Dermis blood vessel endothelial cell (primary cell): ENCODE measurements around the gene ANKRD13D. TPM values are rescaled to one million over a fixed set of nuclear protein-coding genes. Genes with fewer than 3 reads are reported as not detected.
A peak's percentile ranks its signal among the peaks of the same experiment; 100 is the strongest.

Experiments
- DNase-seq: peaks from one replicate; pipeline ENCODE4 v3.0.0; 2010
- total RNA-seq: library from RNA; depleted of rRNA; stranded (reverse); fragments of >200 nt; gene quantifications from 2 replicates; pipeline ENCODE4 v1.2.3, GENCODE V29; 2014

Gene ANKRD13D
- total RNA-seq, 1 donor from 2014 or later: 32.3 TPM

DNA sequence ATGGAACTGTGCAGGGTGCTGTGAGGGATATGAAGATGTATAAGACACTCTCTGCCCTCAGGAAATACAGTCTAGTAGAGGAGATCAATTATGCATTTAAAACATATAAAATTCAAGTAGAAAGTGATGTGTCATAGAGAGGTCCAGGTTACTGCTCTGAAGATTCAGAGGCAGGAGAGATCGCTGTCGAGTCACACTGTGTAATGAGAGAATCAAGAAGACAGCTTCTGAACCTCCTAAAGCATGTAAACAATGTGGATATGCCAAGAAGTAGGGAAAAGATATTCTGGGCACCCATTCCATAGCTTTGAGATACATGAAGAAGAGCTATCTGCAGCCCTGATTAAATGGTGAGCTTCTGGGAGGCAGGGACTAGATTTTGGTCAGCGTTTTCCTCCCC is 30.9 kb downstream of the ANKRD13D start:
- no peak for DNase-seq

DNA sequence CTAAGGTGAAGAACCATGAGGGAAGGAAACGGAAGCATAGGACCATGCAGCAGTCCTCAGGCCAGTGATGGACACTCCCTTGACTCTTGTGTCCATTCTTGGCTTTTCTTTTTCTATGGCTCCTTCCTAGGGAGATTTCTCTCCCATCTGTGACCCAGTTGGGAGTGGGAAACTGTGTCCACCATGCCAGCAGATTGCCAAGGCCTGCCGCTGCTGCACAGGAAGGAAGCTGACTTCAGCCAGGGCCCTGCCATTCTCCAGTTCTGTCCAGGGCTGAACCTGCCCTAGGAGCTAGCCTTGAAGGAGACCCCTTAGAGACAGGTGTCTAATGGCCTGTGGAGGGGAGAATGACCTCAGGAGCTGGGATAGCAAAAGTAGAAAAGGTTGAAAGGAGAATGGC is 31.6 kb downstream of the ANKRD13D start:
- DNase-seq: no peak

DNA sequence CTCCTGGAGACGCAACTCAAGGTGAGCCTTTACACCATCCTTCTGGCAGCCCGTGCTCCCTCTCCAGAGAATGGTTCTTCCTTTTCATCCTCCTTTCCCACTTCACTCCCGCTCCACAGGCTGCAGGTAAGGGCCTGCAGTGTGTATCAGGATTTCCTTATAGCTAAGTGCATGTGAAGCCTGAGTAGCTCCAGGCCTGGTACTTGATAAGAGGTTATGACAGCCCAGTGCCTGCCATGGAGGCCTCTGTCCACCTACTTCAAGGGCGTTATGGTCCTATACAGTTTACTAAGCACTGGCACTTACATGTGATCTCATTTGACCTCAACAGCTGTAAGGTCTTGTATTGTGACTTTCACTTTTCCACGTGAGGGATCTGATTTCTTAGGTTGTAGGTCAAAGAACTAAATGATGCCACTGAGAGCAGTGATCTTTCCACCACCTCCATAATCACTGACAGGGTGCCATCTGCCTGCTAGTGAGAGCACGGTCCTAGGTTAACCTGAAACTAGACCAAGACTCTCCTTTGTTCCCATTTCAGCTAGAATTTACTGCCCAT is 32.3 kb downstream of the ANKRD13D start:
- no peak for DNase-seq

DNA sequence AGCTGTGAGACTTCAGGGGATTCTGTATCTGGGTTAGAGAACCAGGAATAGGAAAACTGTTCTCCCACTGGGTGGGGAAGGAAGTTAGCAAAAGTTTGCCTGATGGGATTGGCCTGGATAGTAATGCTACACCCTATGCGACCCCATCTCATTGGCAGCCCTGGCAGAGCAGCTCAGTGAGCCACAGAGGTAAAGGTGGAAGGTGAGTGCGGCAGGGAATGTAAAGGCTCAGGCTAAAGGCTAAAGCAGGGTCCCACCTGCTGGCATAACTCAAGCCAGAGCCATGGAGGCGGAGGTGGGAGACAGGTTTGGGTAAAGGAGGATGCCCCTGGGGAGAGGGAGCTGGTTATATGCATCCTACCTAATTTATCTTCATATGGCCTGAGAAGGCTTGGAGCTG is 32.9 kb downstream of the ANKRD13D start:
- no peak for DNase-seq

DNA sequence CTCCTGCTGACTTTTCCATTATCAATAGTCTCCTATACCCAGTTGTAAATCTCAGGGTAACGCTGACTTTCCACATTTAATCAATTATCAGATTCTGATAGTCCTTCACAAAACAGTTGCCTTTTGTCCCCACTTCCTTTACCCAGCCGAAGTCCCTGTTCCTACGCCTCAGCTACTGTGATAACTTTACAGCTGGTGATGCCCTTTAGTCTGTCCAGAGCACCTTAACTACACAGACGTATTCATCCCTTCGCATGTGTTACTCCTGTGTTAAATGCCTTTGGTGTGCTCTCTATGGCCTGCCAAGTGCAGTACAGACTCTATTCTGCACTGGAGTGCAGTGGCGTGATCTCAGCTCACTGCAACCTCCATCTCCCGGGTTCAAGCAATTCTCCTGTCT is 34.4 kb downstream of the ANKRD13D start:
- DNase-seq: no peak

DNA sequence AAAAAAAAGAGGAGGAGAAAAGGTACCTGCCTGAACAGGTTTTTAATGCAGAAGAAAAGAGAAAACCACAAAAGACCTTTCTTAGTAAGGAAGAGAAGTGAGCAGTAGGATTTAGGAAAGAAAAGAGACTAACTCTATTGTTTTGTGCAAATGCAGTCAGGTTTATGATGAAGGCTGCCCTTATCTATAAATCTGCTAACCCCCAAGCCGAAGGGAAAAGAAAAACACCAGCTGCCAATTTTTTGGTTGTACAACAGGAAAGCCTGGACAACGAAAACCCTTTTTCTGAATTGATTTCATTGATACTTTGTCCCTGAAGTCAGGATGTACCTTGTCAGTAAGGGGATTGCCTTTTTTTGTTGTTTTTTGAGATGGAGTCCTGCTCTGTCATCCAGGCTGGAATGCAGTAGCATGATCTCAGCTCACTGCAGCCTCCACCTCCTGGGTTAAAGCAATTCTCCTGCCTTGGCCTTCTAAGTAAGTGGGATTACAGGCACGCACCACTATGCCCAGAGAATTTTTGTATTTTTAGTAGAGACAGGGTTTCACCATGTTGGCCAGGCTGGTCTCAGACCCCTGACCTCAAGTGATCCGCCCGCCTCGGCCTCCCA is 43.1 kb downstream of the ANKRD13D start:
- DNase-seq: no peak

DNA sequence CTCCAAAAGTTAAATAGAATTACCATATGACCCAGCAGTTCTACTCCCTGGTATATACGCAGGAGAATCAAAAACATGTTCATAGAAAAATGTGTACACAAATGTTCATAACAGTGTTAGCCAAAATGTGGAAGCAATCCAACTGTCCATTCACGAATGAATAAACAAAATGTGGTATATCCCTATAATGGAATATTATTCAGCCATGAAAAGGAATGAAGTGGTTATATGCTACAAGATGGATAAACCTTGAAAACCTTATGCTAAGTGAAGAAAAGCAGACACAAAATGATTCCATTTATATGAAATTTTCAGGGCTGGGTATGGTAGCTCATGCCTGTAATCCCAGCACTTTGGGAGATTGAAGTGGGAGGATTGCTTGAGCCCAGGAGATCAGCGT is 48.2 kb downstream of the ANKRD13D start:
- no peak for DNase-seq

DNA sequence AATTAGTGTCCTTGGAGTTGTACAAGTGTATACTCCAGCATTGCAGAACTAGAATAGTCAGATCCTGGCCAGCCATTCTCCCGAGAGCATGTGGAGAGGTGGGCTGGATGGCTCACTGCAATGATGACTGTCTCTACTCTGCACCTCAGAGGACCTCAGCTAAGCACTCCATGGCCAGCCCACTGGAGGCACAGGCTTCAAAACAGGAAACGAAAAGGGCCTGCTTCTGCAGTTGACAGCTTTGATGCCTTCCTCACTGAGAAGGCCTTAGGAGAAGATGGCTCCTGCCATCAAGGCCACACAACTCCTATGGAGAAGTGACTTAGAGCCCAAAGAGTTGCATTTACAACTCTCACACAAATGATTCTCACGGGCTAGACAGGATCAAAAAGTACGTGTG is 55.2 kb downstream of the ANKRD13D start:
- DNase-seq: no peak

DNA sequence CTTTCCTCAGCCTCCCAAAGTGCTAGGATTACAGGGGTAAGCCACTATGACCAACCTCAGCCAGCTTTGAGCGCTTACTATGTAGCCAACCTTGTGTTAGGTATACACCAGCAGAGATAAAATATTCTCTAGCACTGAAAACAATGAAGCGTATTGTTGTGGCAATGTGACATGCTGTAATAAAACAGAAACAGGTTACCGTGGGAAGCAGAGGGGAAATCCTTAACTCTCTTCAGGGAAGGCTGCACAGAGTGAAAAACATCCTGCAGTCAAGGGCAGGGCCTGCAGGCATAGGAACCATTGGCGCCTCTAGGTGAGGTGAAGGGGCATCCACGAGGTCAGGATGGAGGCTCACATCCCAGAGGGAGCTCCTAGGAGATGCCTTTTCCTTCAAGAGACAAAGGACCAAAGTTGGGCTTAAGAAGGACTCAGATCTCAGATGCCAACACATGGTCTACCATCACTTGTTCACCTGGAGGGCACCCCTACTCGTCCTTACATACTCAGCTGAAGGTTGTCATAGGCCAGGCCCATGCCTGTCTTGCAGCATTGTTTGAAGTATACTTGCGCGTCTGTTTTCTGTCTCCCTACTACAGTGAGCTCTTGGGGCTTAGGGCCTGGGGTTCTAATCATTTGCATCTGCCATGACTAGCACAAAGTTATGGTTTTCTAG is 56.3 kb downstream of the ANKRD13D start:
- no peak for DNase-seq

DNA sequence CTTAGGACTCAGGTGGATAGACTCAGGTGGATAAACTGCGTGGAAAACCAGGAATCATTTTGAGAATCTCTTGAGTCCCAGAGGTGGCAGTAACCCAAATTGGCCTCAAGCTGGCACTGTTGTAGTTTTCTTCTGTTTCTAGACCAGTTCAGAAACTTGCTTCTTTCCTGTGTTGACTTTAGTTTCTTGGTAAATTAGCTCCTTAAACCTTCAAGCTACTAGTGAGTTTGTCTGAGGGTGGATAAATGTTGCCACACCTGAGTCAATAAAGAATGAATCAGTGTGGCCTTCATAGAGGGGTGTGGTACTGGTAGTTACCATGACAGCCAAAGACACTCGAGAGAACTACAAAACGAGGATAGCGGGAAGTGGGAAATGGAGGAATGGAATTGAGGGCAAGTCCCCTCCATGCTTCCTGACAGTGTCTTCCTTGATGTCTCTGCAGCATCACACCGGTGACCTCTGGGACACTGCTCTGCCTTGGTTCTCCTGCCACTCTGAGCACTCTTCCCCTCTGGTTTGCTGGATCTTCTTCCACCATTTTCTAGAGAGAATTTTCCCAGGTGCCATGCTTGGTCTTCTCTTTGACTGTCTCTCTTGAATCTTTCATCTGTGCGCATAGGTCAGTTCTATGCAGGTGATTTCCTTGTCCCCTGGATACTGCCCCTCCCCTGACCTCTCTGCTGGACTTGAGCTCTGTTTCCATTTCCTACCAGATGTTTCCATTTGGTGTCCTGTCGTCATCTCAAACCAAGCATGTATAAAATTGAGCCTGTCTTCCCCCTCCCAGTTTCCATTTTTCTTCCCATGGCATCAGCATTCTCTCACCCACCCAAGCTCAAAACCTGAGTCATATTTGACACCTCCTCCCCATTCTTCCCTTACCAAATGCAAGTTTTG is 57.1 kb downstream of the ANKRD13D start:
- DNase-seq: peak; percentile 69

DNA sequence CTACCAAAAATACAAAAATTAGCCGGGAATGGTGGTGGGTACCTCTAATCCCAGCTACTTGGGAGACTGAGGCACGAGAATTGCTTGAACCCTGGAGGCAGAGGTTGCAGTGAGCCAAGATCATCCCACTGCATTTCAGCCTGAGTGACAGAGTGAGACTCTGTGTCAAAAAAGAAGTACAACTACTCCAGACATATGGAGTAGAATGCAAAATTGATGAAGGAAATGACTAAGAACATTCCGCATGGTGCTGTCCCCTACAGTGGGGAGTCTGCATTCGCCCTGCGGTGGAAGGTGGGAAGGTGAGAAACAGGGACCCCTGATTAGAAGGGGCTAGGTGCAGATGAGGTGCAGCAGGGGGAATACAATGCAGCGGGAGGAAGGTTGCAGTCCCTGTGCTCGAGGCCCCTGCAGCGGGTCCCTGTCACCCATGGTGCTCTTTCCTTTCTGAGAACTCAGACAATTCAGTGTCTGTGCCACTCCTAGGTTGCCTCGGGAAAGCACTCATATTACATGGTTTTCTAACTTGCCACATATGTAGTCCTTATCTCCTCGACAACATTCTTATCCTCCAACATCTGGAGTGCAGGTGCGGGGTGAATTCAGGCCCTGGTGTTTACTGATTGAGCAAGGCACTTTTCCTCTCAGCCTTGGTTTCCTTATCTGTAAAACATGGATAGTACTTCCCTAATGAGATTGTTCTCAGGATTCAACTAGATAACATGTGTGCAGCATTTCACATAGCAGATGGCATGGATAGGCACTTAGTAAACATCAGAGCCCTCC is 59.1 kb downstream of the ANKRD13D start:
- DNase-seq: no peak

DNA sequence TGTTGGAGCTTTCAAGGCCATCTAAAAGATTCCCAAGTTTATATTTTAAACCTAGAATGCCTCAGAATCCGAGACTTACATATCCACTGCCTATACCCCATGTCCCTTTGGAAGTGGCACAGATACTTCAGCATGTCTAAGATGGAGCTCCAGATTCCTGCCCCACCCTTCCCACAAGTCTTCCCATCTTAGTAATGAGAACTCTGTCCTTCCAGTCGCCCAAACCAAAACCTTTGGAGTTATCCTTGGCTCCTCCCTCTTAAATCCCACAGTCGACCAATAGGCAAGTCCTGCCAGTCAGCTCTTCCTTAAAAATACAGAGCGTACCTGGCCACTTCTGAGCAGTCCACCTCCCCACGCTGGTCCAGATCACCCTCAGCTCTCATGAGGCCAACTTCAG is 59.9 kb downstream of the ANKRD13D start:
- DNase-seq: no peak

DNA sequence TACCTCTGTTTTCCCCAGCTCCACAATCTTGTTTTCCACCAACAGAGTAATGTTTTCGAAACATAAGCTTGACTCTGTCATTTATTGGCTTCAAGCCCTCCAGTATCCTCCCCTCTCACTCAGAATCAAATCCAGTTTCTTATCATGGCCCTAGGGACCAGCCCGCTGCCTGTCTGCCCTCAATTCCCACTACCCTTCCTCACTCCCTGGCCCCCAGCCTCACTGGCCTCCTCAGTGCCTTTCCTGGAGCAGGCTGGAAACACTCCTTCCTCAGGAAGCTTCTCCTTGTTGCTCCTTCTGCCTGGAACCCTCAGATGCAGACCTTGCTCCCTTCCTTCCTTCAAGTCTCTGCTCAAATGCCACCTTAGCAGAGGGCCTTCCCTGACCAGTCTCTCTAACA is 60.4 kb downstream of the ANKRD13D start:
- DNase-seq: no peak

DNA sequence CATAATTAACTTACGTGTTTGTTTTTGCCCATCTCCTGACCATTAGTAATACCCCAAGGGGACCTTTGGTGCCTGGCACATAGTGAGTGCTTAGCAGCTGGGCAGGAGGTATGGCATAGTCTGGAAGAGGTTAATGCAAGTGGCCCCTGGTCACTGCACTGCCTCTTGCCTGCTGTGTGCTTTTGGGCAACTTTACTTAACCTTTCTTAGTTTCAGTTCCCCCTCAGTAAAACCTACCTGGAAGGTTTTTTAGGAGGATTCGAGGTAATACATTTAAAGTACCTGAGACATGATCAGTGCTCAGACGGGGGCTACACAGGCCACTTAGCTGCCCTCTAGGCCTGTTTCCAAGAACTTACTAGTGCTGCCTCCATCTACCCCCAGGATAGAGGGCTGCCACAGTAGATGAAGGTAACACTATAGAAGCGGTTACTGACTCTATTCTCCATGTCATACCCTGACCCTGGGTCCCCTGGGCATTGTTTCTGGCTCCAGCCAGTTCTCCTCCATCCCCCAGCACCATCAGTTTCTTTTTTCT is 60.9 kb downstream of the ANKRD13D start:
- DNase-seq: no peak

DNA sequence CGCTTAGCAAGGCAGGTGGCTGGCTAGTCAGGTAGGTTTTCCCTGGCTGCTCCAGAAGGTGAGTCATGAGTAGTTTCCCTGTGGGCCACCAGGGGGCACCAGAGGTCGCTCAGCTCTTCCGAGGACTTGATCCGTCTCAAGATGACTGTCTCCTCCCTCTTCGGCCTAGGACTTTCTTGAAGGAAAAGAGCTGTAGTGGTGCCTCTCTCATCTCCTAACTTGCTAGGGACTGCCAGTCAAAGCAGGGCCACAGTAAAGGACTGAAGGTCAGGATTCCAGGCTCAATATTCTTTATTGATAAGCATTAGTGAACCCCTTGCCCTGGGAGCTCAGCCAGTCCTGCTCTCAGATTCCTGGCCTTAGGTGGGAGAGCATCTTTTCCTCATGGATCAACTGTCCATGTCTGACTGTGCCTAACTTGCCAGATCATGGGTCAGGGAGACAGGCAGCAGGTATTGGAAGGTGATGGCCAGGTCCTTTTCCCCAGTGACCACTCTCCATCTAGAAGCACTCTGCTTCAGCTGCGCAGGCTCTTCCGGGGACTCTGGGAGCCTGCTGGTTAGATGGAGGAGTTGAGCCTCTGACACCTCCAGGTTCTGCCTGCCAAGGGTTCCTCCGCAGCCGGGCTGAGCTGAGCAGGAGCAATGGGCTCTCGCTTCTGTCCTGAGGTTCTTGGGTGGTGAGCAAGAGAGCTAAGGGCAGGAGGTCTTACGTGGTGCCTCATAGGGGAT is 62.3 kb downstream of the ANKRD13D start:
- peak; percentile 90 for DNase-seq

Other genes with a start within 250 kb of the ANKRD13D start
- gene RHOD, start 232.5 kb upstream of the ANKRD13D start, total RNA-seq: 15.4 and 24.5 TPM in 2 replicates
- 55.1 and 58.5 TPM in 2 replicates for gene KDM2A, start 170.0 kb upstream of the ANKRD13D start, total RNA-seq
- 40.0 and 56.8 TPM in 2 replicates for gene GRK2, start 22.8 kb upstream of the ANKRD13D start, total RNA-seq
- gene SSH3, start 14.2 kb downstream of the ANKRD13D start, total RNA-seq: 15.6 and 19.7 TPM in 2 replicates
- gene POLD4, start 64.2 kb downstream of the ANKRD13D start, total RNA-seq: 41.8 and 54.1 TPM in 2 replicates
- 2.0 and 3.0 TPM in 2 replicates for gene CLCF1, start 84.3 kb downstream of the ANKRD13D start, total RNA-seq
- 5.2 and 5.6 TPM in 2 replicates for gene RAD9A, start 102.7 kb downstream of the ANKRD13D start, total RNA-seq
- gene PPP1CA, start 112.6 kb downstream of the ANKRD13D start, total RNA-seq: 297 and 318 TPM in 2 replicates
- 0.34 and 0.42 TPM in 2 replicates for gene TBC1D10C, start 114.8 kb downstream of the ANKRD13D start, total RNA-seq
- gene CARNS1, start 126.4 kb downstream of the ANKRD13D start, total RNA-seq: 0.17 and 0.23 TPM in 2 replicates
- gene RPS6KB2, start 139.2 kb downstream of the ANKRD13D start, total RNA-seq: 34.9 and 44.9 TPM in 2 replicates
- gene PTPRCAP, start 148.4 kb downstream of the ANKRD13D start, total RNA-seq: 1.0 and 2.2 TPM in 2 replicates
- 213 and 279 TPM in 2 replicates for gene CORO1B, start 154.2 kb downstream of the ANKRD13D start, total RNA-seq
- gene GPR152, start 163.4 kb downstream of the ANKRD13D start, total RNA-seq: under 0.01 TPM in 1 of 2 replicates, not detected in the other
- 1.0 and 4.9 TPM in 2 replicates for gene CABP4, start 166.1 kb downstream of the ANKRD13D start, total RNA-seq
- 30.6 and 40.9 TPM in 2 replicates for gene TMEM134, start 179.9 kb downstream of the ANKRD13D start, total RNA-seq
- gene AIP, start 193.7 kb downstream of the ANKRD13D start, total RNA-seq: 81.0 and 124 TPM in 2 replicates
- 4.8 and 10.7 TPM in 2 replicates for gene PITPNM1, start 216.1 kb downstream of the ANKRD13D start, total RNA-seq
- 25.2 and 42.2 TPM in 2 replicates for gene CDK2AP2, start 218.9 kb downstream of the ANKRD13D start, total RNA-seq
- not detected in 2 replicates for gene CABP2, start 234.1 kb downstream of the ANKRD13D start, total RNA-seq